H9 (cell line): Measurements from ENCODE around the gene FAM228B. TPM values are rescaled to one million over a fixed set of nuclear protein-coding genes. Genes with fewer than 3 reads are reported as not detected.

Experiments used
- DNase-seq: peaks from one replicate; pipeline ENCODE4 v3.0.0-alpha.2; 2017
- H2AFZ ChIP-seq: one replicate; pipeline ENCODE4 v1.6.1; 2013; ENCODE audit warnings: mild to moderate bottlenecking, low read length, control low read depth, moderate library complexity
- H2AK5ac ChIP-seq: 2 replicates; pipeline ENCODE4 v1.6.1; 2013; ENCODE audit warnings: low read length, control low read depth, mixed read lengths; ENCODE audit not compliant: insufficient read length
- H2BK120ac ChIP-seq: one replicate; pipeline ENCODE4 v1.6.1; 2013; ENCODE audit warnings: low read depth, mild to moderate bottlenecking, low read length, control low read depth, inconsistent platforms; ENCODE audit not compliant: poor library complexity, severe bottlenecking
- H2BK12ac ChIP-seq: 2 replicates; pipeline ENCODE4 v1.6.1; 2013; ENCODE audit warnings: low read length, control low read depth, mixed read lengths, low read depth; ENCODE audit not compliant: insufficient read length
- H2BK15ac ChIP-seq: 2 replicates; pipeline ENCODE4 v1.6.1; 2013; ENCODE audit warnings: low read depth, low read length, control low read depth
- H2BK20ac ChIP-seq: one replicate; pipeline ENCODE4 v1.6.1; 2013; ENCODE audit warnings: low read depth, mild to moderate bottlenecking, low read length, control low read depth, inconsistent platforms; ENCODE audit not compliant: poor library complexity, severe bottlenecking
- H2BK5ac ChIP-seq: 2 replicates; pipeline ENCODE4 v1.6.1; 2013; ENCODE audit warnings: low read length, control low read depth, mixed read lengths; ENCODE audit not compliant: insufficient read length
- H3K14ac ChIP-seq: 2 replicates; pipeline ENCODE4 v1.6.1; 2013; ENCODE audit warnings: low read length, control low read depth; ENCODE audit not compliant: insufficient read depth
- H3K18ac ChIP-seq: 2 replicates; pipeline ENCODE4 v1.6.1; 2013; ENCODE audit warnings: low read depth, mild to moderate bottlenecking, mixed read lengths, low read length, control low read depth; ENCODE audit not compliant: insufficient read length
- H3K23ac ChIP-seq: 2 replicates; pipeline ENCODE4 v1.6.1; 2013; ENCODE audit warnings: low read length, control low read depth, mixed read lengths, low read depth; ENCODE audit not compliant: insufficient read length
- H3K23me2 ChIP-seq: 2 replicates; pipeline ENCODE4 v1.6.1; 2013; ENCODE audit warnings: low read depth, mild to moderate bottlenecking, mixed read lengths, low read length, control low read depth; ENCODE audit not compliant: insufficient read length, poor library complexity, severe bottlenecking
- H3K27ac ChIP-seq: 2 replicates; pipeline ENCODE4 v1.5.1; 2013; ENCODE audit warnings: low read length, control low read depth, mixed read lengths, low read depth; ENCODE audit not compliant: insufficient read length
- H3K27me3 ChIP-seq: 2 replicates; pipeline ENCODE4 v1.6.1; 2013; ENCODE audit warnings: low read length, control low read depth, inconsistent platforms; ENCODE audit not compliant: insufficient read depth
- H3K4ac ChIP-seq: 2 replicates; pipeline ENCODE4 v1.6.1; 2013; ENCODE audit warnings: low read depth, mild to moderate bottlenecking, control low read depth, inconsistent platforms, low read length, moderate library complexity
- H3K4me1 ChIP-seq: 2 replicates; pipeline ENCODE4 v1.6.1; 2013; ENCODE audit warnings: low read length, control low read depth, inconsistent platforms; ENCODE audit not compliant: insufficient read depth
- H3K4me2 ChIP-seq: 2 replicates; pipeline ENCODE4 v1.6.1; 2013; ENCODE audit warnings: low read length, control low read depth, mixed read lengths; ENCODE audit not compliant: insufficient read length, insufficient read depth
- H3K56ac ChIP-seq: 2 replicates; pipeline ENCODE4 v1.6.1; 2013; ENCODE audit warnings: low read depth, mild to moderate bottlenecking, mixed read lengths, low read length, control low read depth; ENCODE audit not compliant: insufficient read length
- H3K79me1 ChIP-seq: 2 replicates; pipeline ENCODE4 v1.6.1; 2013; ENCODE audit warnings: low read depth, mild to moderate bottlenecking, moderate library complexity, low read length, control low read depth, inconsistent platforms; ENCODE audit not compliant: insufficient read depth, poor library complexity, severe bottlenecking
- H3K79me2 ChIP-seq: 2 replicates; pipeline ENCODE4 v1.6.1; 2013; ENCODE audit warnings: low read length, control low read depth, inconsistent platforms; ENCODE audit not compliant: insufficient read depth
- H3K9ac ChIP-seq: 2 replicates; pipeline ENCODE4 v1.6.1; 2013; ENCODE audit warnings: low read length, control low read depth, mixed read lengths; ENCODE audit not compliant: insufficient read length; ENCODE audit errors: extremely low read depth
- H3K9me3 ChIP-seq: one replicate; pipeline ENCODE4 v1.6.1; 2013; ENCODE audit warnings: low read depth, low read length, inconsistent platforms; ENCODE audit not compliant: control insufficient read depth
- H3T11ph ChIP-seq: one replicate; pipeline ENCODE4 v1.6.1; 2013; ENCODE audit warnings: mild to moderate bottlenecking, low read length, control low read depth, inconsistent platforms
- H4K20me1 ChIP-seq: one replicate; pipeline ENCODE4 v1.6.1; 2013; ENCODE audit not compliant: control insufficient read depth, insufficient read length, insufficient read depth
- H4K5ac ChIP-seq: 2 replicates; pipeline ENCODE4 v1.6.1; 2013; ENCODE audit warnings: low read depth, mild to moderate bottlenecking, mixed read lengths, low read length, control low read depth; ENCODE audit not compliant: insufficient read length
- H4K8ac ChIP-seq: replicated peaks from 2 replicates; pipeline ENCODE4 v1.6.1; 2013; ENCODE audit warnings: low read length, control low read depth, mixed read lengths, low read depth; ENCODE audit not compliant: insufficient read length
- H4K91ac ChIP-seq: 2 replicates; pipeline ENCODE4 v1.6.1; 2013; ENCODE audit warnings: low read depth, mild to moderate bottlenecking, moderate library complexity, mixed read lengths, low read length, control low read depth; ENCODE audit not compliant: insufficient read length
- H3K27ac Mint-ChIP-seq, 3 experiments: 2 replicates in 2 of 3; 3 replicates in 1 of 3; pipeline ENCODE4 v1.8.0; 2020 to 2021; ENCODE audit warnings: mixed read lengths in 3 of 3, mild to moderate bottlenecking in 1 of 3, moderate library complexity in 1 of 3
- H3K27me3 Mint-ChIP-seq: 2 replicates; pipeline ENCODE4 v1.8.0; 2021; ENCODE audit warnings: low read depth, mild to moderate bottlenecking, moderate library complexity, mixed read lengths
- H3K36me3 Mint-ChIP-seq, 3 experiments: 2 replicates in 2 of 3; 3 replicates in 1 of 3; pipeline ENCODE4 v1.8.0; 2020 to 2021; ENCODE audit warnings: low read depth in 3 of 3, mixed read lengths in 3 of 3; ENCODE audit not compliant: insufficient read depth in 1 of 3
- H3K4me1 Mint-ChIP-seq, 2 experiments: 2 replicates each; pipeline ENCODE4 v1.8.0; 2020; ENCODE audit warnings: mixed read lengths in 2 of 2
- H3K4me3 Mint-ChIP-seq, 2 experiments: 2 replicates in 1 of 2; 3 replicates in 1 of 2; pipeline ENCODE4 v1.8.0; 2020 to 2021; ENCODE audit warnings: mild to moderate bottlenecking in 2 of 2, mixed read lengths in 2 of 2, moderate library complexity in 1 of 2
- H3K9me3 Mint-ChIP-seq, 2 experiments: 2 replicates in 1 of 2; 3 replicates in 1 of 2; pipeline ENCODE4 v1.8.0; 2020; ENCODE audit warnings: mild to moderate bottlenecking in 2 of 2, mixed read lengths in 2 of 2, moderate library complexity in 1 of 2
- CTCF ChIP-seq: fragments of 200-600 bp; sonication (generic); conservative IDR thresholded peaks from 3 replicates; pipeline ENCODE4 v1.8.0; 2021; ENCODE audit warnings: antibody characterized with exemption, mild to moderate bottlenecking
- WGBS: extraction: QIAGEN DNeasy Blood & Tissue Kit; methylation state at CpG from one replicate; pipeline ENCODE4 v1.1.7; 2013; ENCODE audit warnings: missing lambda C conversion rate, low lambda C conversion rate, mixed read lengths; ENCODE audit not compliant: insufficient read length; ENCODE audit errors: extremely low coverage; 5-methylcytosine and 5-hydroxymethylcytosine counted together
- long read RNA-seq: library from polyadenylated mRNA; unstranded; transcript quantifications from one replicate; pipeline ENCODE4 v2.0.0, GENCODE V29; 2020
- total RNA-seq: library from RNA; stranded (reverse); gene quantifications from 2 replicates; pipeline ENCODE4 v1.2.1, GENCODE V29; 2021

The FAM228B gene
- 6.5 and 6.7 TPM in 2 replicates for total RNA-seq
- long read RNA-seq, partial matches to known transcripts, result 1 of 11 reads
- long read RNA-seq, other reads (novel, unspliced or antisense), result 9 of 11 reads

DNA sequence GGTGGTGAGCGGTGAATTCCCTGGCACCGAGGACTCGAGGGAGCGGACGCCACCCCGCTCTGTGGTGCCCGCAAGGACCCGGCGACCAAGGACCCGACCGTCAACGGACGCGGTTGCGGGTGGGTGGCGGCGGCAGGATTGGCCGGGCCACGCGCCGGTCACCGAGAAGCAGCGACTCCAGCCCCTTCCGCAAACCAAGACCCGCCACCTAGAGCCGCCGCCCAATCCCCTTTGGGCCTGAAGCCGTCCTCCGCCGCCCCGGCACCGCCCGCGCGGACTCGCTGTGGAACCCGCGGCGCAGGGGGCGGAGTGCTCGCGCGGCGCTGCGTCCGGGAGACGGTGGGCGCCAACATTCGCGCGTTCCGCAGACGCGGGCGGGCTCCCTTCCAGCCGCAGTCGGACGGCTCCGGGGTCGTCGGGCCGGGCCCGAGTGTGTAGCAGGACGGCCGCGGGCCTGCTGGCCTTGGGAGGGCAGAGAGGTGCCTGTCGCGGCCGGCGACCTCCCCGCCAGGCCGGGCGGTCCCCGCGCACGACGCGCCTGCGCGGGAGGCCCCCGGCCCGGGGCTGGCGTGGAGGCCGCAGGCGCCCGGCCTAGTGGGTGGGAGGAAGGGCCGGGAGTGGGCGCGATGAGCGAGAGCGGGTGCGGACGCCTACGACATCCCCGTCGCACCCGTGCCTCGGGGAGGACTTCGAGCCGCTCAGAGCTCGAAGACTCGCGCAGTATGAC is at the start of gene FAM228B, which contains the start of gene PFN4:
TSS of gene FAM228B (plus strand) at position 275 of the 727 bp plus-strand sequence. CDS start 893 bp downstream, outside the sequence.
TSS of gene PFN4 (minus strand) at position 140 of the 727 bp plus-strand sequence. CDS start 799 bp downstream, outside the sequence.
- Histone ChIP-seq H3K9ac (peak within 1 kb of the TSS; percentile 42), H2BK15ac (no peak within 1 kb of the TSS; the same call in 1 of the 2 replicates), H2AFZ (no peak within 1 kb of the TSS), H3K23ac (no peak within 1 kb of the TSS), H3K79me2 (no peaks in the 10 kb centered on the region), H2BK120ac (no peak within 1 kb of the TSS), H2BK5ac (no peak within 1 kb of the TSS), H3K27ac (no peak within 1 kb of the TSS), H4K8ac (no peak within 1 kb of the TSS), H2BK12ac (no peak within 1 kb of the TSS), H2AK5ac (no peak within 1 kb of the TSS), H4K20me1 (no peaks in the 10 kb centered on the region), H3K27me3 (peaks cover 3% of the 10 kb centered on the region; the same call in 1 of the 2 replicates), H3K4me1 (peaks cover 2% of the 10 kb centered on the region; the same call in 1 of the 2 replicates), H3K18ac (peak within 1 kb of the TSS; percentile 49), H4K5ac (no peak within 1 kb of the TSS), H3K79me1 (no peaks in the 10 kb centered on the region), H3K9me3 (no peaks in the 10 kb centered on the region), H3K23me2 (peaks cover 4% of the 10 kb centered on the region), H3T11ph (no peak within 1 kb of the TSS), H2BK20ac (no peak within 1 kb of the TSS), H3K56ac (no peak within 1 kb of the TSS), H3K4me2 (peak within 1 kb of the TSS; percentile 63), H3K14ac (peak within 1 kb of the TSS; percentile 79), H3K4ac (no peak within 1 kb of the TSS), H4K91ac (no peak within 1 kb of the TSS)
- WGBS, result no CpG with 5 or more reads among the region's 103 CpGs
- H3K4me3 Mint-ChIP-seq, result peak within 1 kb of the TSS; percentile 75 to 83
- H3K27me3 Mint-ChIP-seq, result no peaks in the 10 kb centered on the region; the same call in 1 of the 2 replicates
- no peak for TF ChIP-seq CTCF
- no peaks in the 10 kb centered on the region; a peak in 1 of 5 replicates for H3K9me3 Mint-ChIP-seq
- no peaks in the 10 kb centered on the region; a peak in 2 of 7 replicates for H3K36me3 Mint-ChIP-seq
- peak; percentile 83 for DNase-seq
- H3K27ac Mint-ChIP-seq, result no peak within 1 kb of the TSS
- H3K4me1 Mint-ChIP-seq, result peaks cover 22 to 24% of the 10 kb centered on the region in 2 experiments
